Activated CD8-positive, alpha-beta T cell treated with anti-CD3 and anti-CD28 coated beads for 36 hours (primary cell): ENCODE results near the gene NUMB. TPM values are rescaled to one million over a fixed set of nuclear protein-coding genes. Genes with fewer than 3 reads are reported as not detected.

Experiments
- ATAC-seq: fragments of 200-7000 bp; cut with Tn5 transposase; one replicate; pipeline ENCODE4 v1.10.0; 2021; ENCODE audit warnings: mild to moderate bottlenecking, moderate library complexity
- CTCF ChIA-PET: fragments of 350-600 bp; sonication (Branson Sonifier 250); formaldehyde crosslinking; loops from one replicate; lab custom pipeline; 2021; ENCODE audit warnings: antibody characterized with exemption; lab: Charles Lee
- POLR2A ChIA-PET: fragments of 350-600 bp; sonication (Branson Sonifier 250); formaldehyde crosslinking; loops from one replicate; lab custom pipeline; 2021; ENCODE audit warnings: antibody characterized with exemption; lab: Charles Lee
- DNase-seq: peaks from one replicate; pipeline ENCODE4 v3.0.0-alpha.2; 2020
- H3K27ac Mint-ChIP-seq: one replicate; pipeline ENCODE4 v1.8.0; 2021; ENCODE audit warnings: mild to moderate bottlenecking, mixed read lengths
- H3K27me3 Mint-ChIP-seq: one replicate; pipeline ENCODE4 v1.8.0; 2021; ENCODE audit warnings: mixed read lengths
- H3K36me3 Mint-ChIP-seq: one replicate; pipeline ENCODE4 v1.8.0; 2021; ENCODE audit warnings: low read depth, mixed read lengths
- H3K4me1 Mint-ChIP-seq: one replicate; pipeline ENCODE4 v1.8.0; 2021; ENCODE audit warnings: low read depth, mixed read lengths
- H3K4me3 Mint-ChIP-seq: one replicate; pipeline ENCODE4 v1.8.0; 2021; ENCODE audit warnings: mild to moderate bottlenecking, moderate library complexity, mixed read lengths
- H3K9me3 Mint-ChIP-seq: one replicate; pipeline ENCODE4 v1.8.0; 2021; ENCODE audit warnings: mixed read lengths
- intact Hi-C: fragments of 100-400 bp; cut with micrococcal nuclease; formaldehyde crosslinking; loops from one replicate; pipeline ENCODE4 v1.10.0; 2022
- total RNA-seq, 2 experiments: library from RNA; stranded (reverse); gene quantifications; one replicate each; pipeline ENCODE4 v1.2.3, GENCODE V29; 2021
- TF ChIP-seq, protein P1 (sequence below): fragments of 200-600 bp; IDR thresholded peaks from one replicate; pipeline ENCODE4 v1.8.0; 2022; ENCODE audit warnings: antibody characterized with exemption, mild to moderate bottlenecking

Gene NUMB
- total RNA-seq, 2 experiments from 2014 or later, result 31.8 to 33.0 TPM

DNA sequence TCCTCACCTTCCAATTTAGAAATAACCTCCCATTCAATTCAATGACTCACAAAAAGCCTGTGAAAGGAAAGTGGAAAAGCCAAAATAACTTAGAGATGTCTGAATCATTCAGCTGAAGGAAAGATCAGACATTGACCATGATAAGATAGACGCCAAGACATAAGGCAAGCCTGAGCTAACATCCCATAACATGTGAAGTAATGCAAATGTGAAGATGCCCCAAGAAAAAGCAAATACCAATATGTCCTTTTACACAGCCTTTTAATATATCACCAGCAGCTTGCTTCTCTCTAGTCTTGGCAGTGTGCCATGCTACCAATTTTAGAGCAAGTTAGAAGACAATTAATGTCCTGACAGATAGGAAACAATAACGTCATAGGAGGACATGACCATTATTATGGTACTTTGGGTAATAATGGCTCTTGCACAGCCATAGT, 2.4 kb upstream of the NUMB start:
- DNase-seq (no peak), ATAC-seq (no peak)
- H3K4me1 Mint-ChIP-seq, result peaks cover 47% of the 10 kb centered on the region
- TF ChIP-seq, protein P1, sequence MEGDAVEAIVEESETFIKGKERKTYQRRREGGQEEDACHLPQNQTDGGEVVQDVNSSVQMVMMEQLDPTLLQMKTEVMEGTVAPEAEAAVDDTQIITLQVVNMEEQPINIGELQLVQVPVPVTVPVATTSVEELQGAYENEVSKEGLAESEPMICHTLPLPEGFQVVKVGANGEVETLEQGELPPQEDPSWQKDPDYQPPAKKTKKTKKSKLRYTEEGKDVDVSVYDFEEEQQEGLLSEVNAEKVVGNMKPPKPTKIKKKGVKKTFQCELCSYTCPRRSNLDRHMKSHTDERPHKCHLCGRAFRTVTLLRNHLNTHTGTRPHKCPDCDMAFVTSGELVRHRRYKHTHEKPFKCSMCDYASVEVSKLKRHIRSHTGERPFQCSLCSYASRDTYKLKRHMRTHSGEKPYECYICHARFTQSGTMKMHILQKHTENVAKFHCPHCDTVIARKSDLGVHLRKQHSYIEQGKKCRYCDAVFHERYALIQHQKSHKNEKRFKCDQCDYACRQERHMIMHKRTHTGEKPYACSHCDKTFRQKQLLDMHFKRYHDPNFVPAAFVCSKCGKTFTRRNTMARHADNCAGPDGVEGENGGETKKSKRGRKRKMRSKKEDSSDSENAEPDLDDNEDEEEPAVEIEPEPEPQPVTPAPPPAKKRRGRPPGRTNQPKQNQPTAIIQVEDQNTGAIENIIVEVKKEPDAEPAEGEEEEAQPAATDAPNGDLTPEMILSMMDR, result no peak
- H3K27ac Mint-ChIP-seq, result no peak overlapping the region
- intact Hi-C loops, result no loop called here
- H3K4me3 Mint-ChIP-seq, result no peak overlapping the region
- peaks cover 4% of the 10 kb centered on the region for H3K36me3 Mint-ChIP-seq
- H3K27me3 Mint-ChIP-seq, result no peaks in the 10 kb centered on the region
- H3K9me3 Mint-ChIP-seq, result no peaks in the 10 kb centered on the region
- POLR2A ChIA-PET, result no interaction called here
- CTCF ChIA-PET, result interaction anchor here (4.1 to 5.8 kb wide), 2 partner anchors 10 to 166 kb away, joined by 21 to 41 read pairs; no protein-coding TSS in a partner anchor

DNA sequence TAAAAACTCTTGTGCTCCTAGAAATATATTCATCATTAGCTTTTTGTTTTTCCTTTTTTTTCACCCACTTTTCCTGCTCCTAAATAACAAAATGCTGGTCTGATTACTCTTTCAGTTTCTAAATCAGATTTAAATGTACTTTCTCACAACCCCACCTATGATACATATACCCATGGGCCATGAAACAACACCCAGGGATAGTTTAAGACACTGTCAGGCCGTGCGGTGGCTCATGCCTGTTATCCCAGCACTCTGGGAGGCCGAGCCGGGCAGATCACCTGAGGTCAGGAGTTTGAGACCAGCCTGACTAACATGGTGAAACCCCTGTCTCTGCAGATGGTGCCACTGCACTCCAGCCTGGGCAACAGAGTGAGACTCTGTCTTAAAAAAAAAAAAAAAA, 1.6 kb upstream of the NUMB start:
- TF ChIP-seq, protein P1, result no peak
- Mint-ChIP-seq H3K36me3 (peaks cover 4% of the 10 kb centered on the region), H3K4me3 (peak overlapping the region; percentile 44), H3K27ac (no peak overlapping the region), H3K27me3 (no peaks in the 10 kb centered on the region), H3K4me1 (peaks cover 46% of the 10 kb centered on the region), H3K9me3 (no peaks in the 10 kb centered on the region)
- ChIA-PET CTCF (interaction anchor here (0.9 to 5.8 kb wide), 4 partner anchors 8 to 165 kb away, joined by 3 to 41 read pairs (median 14); no protein-coding TSS in a partner anchor), POLR2A (interaction anchor here (1.2 to 3.6 kb wide), 2 partner anchors 8 to 12 kb away, joined by 4 to 28 read pairs; no protein-coding TSS in a partner anchor)
- ATAC-seq (no peak), DNase-seq (no peak)
- intact Hi-C loops, result no loop called here

DNA sequence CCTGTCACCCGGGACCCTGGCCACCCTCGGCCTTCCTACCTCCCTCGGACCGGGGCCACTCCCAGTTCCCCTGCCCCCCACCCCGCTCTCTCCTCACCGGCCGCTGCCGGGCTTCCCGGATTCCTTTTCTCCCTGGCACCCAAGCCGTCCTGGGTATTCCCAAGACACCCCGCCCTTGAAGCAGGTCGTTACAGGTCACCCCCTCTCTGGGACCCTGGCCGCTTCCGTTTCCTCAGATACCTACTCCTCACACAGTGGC, 493 bp downstream of the NUMB start:
- intact Hi-C loops, result no loop called here
- ATAC-seq (no peak), DNase-seq (no peak)
- H3K27me3 Mint-ChIP-seq, result no peaks in the 10 kb centered on the region
- TF ChIP-seq, protein P1, result no peak
- ChIA-PET POLR2A (interaction anchor here (1.0 to 3.6 kb wide), 6 partner anchors 10 to 169 kb away, joined by 3 to 28 read pairs (median 4); partner anchors contain the start of gene RIOX1), CTCF (interaction anchor here (1.2 to 5.8 kb wide), 3 partner anchors 13 to 163 kb away, joined by 3 to 41 read pairs (median 13); no protein-coding TSS in a partner anchor)
- H3K36me3 Mint-ChIP-seq, result peaks cover 4% of the 10 kb centered on the region
- peak overlapping the region; percentile 91 for H3K27ac Mint-ChIP-seq
- H3K4me1 Mint-ChIP-seq, result peaks cover 34% of the 10 kb centered on the region
- no peaks in the 10 kb centered on the region for H3K9me3 Mint-ChIP-seq
- peak overlapping the region; percentile 89 for H3K4me3 Mint-ChIP-seq

DNA sequence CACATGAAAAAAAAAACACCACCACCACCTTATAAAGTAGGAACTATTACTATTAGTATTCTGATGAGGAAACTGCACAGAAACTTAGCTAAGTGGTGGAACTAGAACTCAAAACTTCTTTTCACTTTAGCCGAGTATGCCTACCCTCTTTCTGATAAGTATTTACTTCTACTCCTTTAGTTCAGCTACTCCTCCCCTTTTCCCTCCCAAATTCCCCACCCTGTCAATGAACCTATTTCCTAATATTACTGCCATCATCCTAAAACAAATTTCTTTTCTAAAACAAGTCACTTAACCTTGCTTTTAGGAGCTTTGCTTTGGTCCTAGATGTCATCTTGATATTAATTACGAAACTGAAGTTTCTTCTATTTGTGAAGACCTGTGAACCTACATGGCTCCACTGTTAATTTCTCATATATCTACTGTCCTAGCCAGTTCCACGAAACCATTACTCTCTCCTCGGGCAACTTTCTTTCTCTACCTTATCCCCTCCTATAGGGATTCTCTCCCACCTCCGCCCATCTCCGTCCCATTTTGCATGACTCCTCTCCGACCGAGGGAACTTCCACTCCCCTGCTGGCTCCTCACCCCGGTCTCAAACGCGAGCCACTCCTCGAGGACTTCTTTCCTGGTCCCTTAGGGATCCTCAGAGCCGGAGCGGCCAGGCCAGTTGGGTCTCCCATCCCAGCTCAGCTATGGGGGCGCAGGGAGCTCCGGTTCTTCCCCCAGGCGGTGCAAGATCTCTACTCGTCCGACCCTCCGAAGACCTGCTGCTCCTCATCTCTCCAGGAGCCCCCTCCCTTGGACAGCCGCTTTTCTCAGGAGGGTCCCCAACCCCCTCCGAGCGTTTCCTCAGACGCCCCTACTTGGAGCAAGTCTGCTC, 1.1 kb downstream of the NUMB start:
- peak overlapping the region; percentile 89 for H3K4me3 Mint-ChIP-seq
- peak; percentile 17 for DNase-seq
- intact Hi-C loops, result no loop called here
- H3K4me1 Mint-ChIP-seq, result peaks cover 38% of the 10 kb centered on the region
- TF ChIP-seq, protein P1, result no peak
- H3K36me3 Mint-ChIP-seq, result peaks cover 4% of the 10 kb centered on the region
- no peaks in the 10 kb centered on the region for H3K9me3 Mint-ChIP-seq
- ChIA-PET CTCF (interaction anchor here (0.6 to 5.8 kb wide), 3 partner anchors 14 to 162 kb away, joined by 3 to 41 read pairs (median 13); no protein-coding TSS in a partner anchor), POLR2A (interaction anchor here (1.0 to 3.6 kb wide), 3 partner anchors 11 to 168 kb away, joined by 3 to 28 read pairs (median 3); partner anchors contain the start of gene RIOX1)
- H3K27me3 Mint-ChIP-seq, result no peaks in the 10 kb centered on the region
- no peak for ATAC-seq
- peak overlapping the region; percentile 91 for H3K27ac Mint-ChIP-seq

DNA sequence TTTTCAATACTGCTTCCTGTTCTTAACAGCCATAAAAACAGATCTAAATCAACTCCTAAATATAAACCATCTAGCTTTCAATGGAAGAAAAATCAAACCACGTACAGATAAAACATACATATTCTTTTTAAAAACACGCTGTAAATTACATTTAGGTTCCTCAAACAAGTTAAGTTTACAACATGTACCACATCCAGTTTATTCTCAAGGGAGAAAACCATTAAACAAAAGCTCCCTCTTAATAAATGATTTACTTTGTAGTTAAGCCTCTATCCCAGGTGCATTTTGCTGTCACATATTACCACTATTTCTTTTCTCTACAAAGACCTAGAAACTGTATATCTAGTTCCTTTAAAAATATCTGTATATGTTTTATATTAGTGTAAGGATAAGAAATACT, 3.1 kb downstream of the NUMB start:
- Mint-ChIP-seq H3K9me3 (no peaks in the 10 kb centered on the region), H3K36me3 (peaks cover 4% of the 10 kb centered on the region), H3K27me3 (no peaks in the 10 kb centered on the region), H3K4me1 (peaks cover 38% of the 10 kb centered on the region), H3K27ac (no peak overlapping the region), H3K4me3 (peak overlapping the region; percentile 11)
- ChIA-PET CTCF (interaction anchor here (0.9 to 4.1 kb wide), 3 partner anchors 16 to 282 kb away, joined by 3 to 13 read pairs (median 3); no protein-coding TSS in a partner anchor), POLR2A (no interaction called here)
- DNase-seq, result no peak
- intact Hi-C loops, result no loop called here
- TF ChIP-seq, protein P1, result no peak
- no peak for ATAC-seq
